MCF 10A (cell line): ENCODE results near the gene VAV2. TPM values are rescaled to one million over a fixed set of nuclear protein-coding genes. Genes with fewer than 3 reads are reported as not detected.

Source experiments
- BruUV-seq: library from RNA; stranded (reverse); fragments of 400-500 nt; replicated peaks from 2 replicates; lab custom pipeline; 2021; lab: Mats Ljungman, UMichigan
- CTCF ChIA-PET: fragments of 300-600 bp; sonication (Branson Sonifier 250); formaldehyde crosslinking; extraction: SDS; loops from one replicate; lab custom pipeline; 2021; ENCODE audit warnings: antibody characterized with exemption, inconsistent platforms; lab: Yijun Ruan, JAX
- POLR2A ChIA-PET: fragments of 300-600, 350-650 bp; sonication (Branson Sonifier 250); formaldehyde crosslinking; extraction: SDS; loops from one replicate; lab custom pipeline; 2020; ENCODE audit warnings: antibody characterized with exemption, inconsistent platforms; lab: Yijun Ruan, JAX
- DNase-seq: peaks from one replicate; pipeline ENCODE4 v3.0.0-alpha.2; 2018; ENCODE audit not compliant: unreplicated experiment
- H3K27ac Mint-ChIP-seq: one replicate; pipeline ENCODE4 v1.8.0; 2022; ENCODE audit warnings: mild to moderate bottlenecking, low read depth, mixed read lengths; ENCODE audit not compliant: unreplicated experiment
- H3K27me3 Mint-ChIP-seq: one replicate; pipeline ENCODE4 v1.8.0; 2022; ENCODE audit warnings: mixed read lengths; ENCODE audit not compliant: insufficient read depth, unreplicated experiment
- H3K36me3 Mint-ChIP-seq: one replicate; pipeline ENCODE4 v1.8.0; 2022; ENCODE audit warnings: mild to moderate bottlenecking, moderate library complexity, mixed read lengths; ENCODE audit not compliant: insufficient read depth, unreplicated experiment
- H3K4me1 Mint-ChIP-seq: one replicate; pipeline ENCODE4 v1.8.0; 2022; ENCODE audit warnings: mixed read lengths; ENCODE audit not compliant: insufficient read depth, unreplicated experiment
- H3K4me3 Mint-ChIP-seq: one replicate; pipeline ENCODE4 v1.8.0; 2022; ENCODE audit warnings: mild to moderate bottlenecking, moderate library complexity, mixed read lengths; ENCODE audit not compliant: unreplicated experiment
- H3K9me3 Mint-ChIP-seq: one replicate; pipeline ENCODE4 v1.8.0; 2022; ENCODE audit warnings: mixed read lengths; ENCODE audit not compliant: unreplicated experiment
- CTCF ChIP-seq: fragments of 200-600 bp; IDR thresholded peaks from one replicate; pipeline ENCODE4 v1.8.0; 2022; ENCODE audit warnings: antibody characterized with exemption, mild to moderate bottlenecking; ENCODE audit not compliant: unreplicated experiment
- intact Hi-C: fragments of 100-400 bp; cut with micrococcal nuclease; formaldehyde crosslinking; loops from 2 replicates; pipeline ENCODE4 v1.14.1; 2022
- total RNA-seq: library from RNA; stranded (reverse); gene quantifications from 2 replicates; pipeline ENCODE4 v1.2.3, GENCODE V29; 2022

VAV2 gene
- total RNA-seq, 1 experiment from 2014 or later: 31.0 TPM

- H3K4me3 Mint-ChIP-seq: no peak overlapping the region
- H3K27ac Mint-ChIP-seq: no peak overlapping the region
- H3K9me3 Mint-ChIP-seq: no peaks in the 10 kb centered on the region
- intact Hi-C loops: loop anchor here (1.0 to 5.0 kb wide), 2 partner anchors 213 to 316 kb away; no protein-coding TSS in a partner anchor
- H3K36me3 Mint-ChIP-seq: peaks cover 16% of the 10 kb centered on the region
- no peak for DNase-seq
- POLR2A ChIA-PET: interaction anchor here (0.6 to 1.9 kb wide), 4 partner anchors 209 to 406 kb away, joined by 3 to 16 read pairs (median 4); partner anchors contain the start of gene RNU6ATAC
- BruUV-seq: no TSS peak
- H3K4me1 Mint-ChIP-seq: no peaks in the 10 kb centered on the region
- CTCF ChIA-PET: interaction anchor here (0.6 to 7.0 kb wide), 18 partner anchors 9 to 1251 kb away, joined by 3 to 136 read pairs (median 5); no protein-coding TSS in a partner anchor
- H3K27me3 Mint-ChIP-seq: no peaks in the 10 kb centered on the region
- TF ChIP-seq CTCF: no peak
Measured at GRCh38 chr9:133781828-133782135, 210.3 kb downstream of the VAV2 start.

GRCh38 chr9:133780962-133781827 lies 210.9 kb downstream of the VAV2 start:
- TF ChIP-seq CTCF: no peak
- no peaks in the 10 kb centered on the region for H3K9me3 Mint-ChIP-seq
- intact Hi-C loops: loop anchor here (5.0 kb wide), 1 partner anchor 316 kb away; no protein-coding TSS in a partner anchor
- H3K36me3 Mint-ChIP-seq: peaks cover 16% of the 10 kb centered on the region
- no peaks in the 10 kb centered on the region for H3K4me1 Mint-ChIP-seq
- ChIA-PET CTCF (interaction anchor here (0.6 to 7.0 kb wide), 20 partner anchors 8 to 1251 kb away, joined by 3 to 136 read pairs (median 4); no protein-coding TSS in a partner anchor), POLR2A (interaction anchor here (0.6 to 1.0 kb wide), 2 partner anchors 210 to 383 kb away, joined by 3 to 4 read pairs; partner anchors contain the start of gene RNU6ATAC)
- H3K27ac Mint-ChIP-seq: no peak overlapping the region
- DNase-seq: no peak
- no peaks in the 10 kb centered on the region for H3K27me3 Mint-ChIP-seq
- no peak overlapping the region for H3K4me3 Mint-ChIP-seq
- BruUV-seq: no TSS peak

- H3K27ac Mint-ChIP-seq: no peak overlapping the region
- H3K4me3 Mint-ChIP-seq: no peak overlapping the region
- DNase-seq: no peak
- peaks cover 21% of the 10 kb centered on the region for H3K36me3 Mint-ChIP-seq
- ChIA-PET POLR2A (interaction anchor here (1.0 to 1.1 kb wide), 2 partner anchors 211 to 302 kb away, joined by 3 to 4 read pairs; no protein-coding TSS in a partner anchor), CTCF (interaction anchor here (0.6 to 7.0 kb wide), 11 partner anchors 9 to 276 kb away, joined by 3 to 136 read pairs (median 3); no protein-coding TSS in a partner anchor)
- no peak for TF ChIP-seq CTCF
- intact Hi-C loops: loop anchor here (5.0 kb wide), 1 partner anchor 317 kb away; no protein-coding TSS in a partner anchor
- no peaks in the 10 kb centered on the region for H3K9me3 Mint-ChIP-seq
- H3K27me3 Mint-ChIP-seq: no peaks in the 10 kb centered on the region
- no TSS peak for BruUV-seq
- H3K4me1 Mint-ChIP-seq: no peaks in the 10 kb centered on the region
Measured at GRCh38 chr9:133780404-133780945, 211.6 kb downstream of the VAV2 start.
